ENCODE measurements around the gene C1QTNF7.
A peak's percentile ranks its signal among the peaks of the same experiment; 100 is the strongest.

C1QTNF7 gene

DNA sequence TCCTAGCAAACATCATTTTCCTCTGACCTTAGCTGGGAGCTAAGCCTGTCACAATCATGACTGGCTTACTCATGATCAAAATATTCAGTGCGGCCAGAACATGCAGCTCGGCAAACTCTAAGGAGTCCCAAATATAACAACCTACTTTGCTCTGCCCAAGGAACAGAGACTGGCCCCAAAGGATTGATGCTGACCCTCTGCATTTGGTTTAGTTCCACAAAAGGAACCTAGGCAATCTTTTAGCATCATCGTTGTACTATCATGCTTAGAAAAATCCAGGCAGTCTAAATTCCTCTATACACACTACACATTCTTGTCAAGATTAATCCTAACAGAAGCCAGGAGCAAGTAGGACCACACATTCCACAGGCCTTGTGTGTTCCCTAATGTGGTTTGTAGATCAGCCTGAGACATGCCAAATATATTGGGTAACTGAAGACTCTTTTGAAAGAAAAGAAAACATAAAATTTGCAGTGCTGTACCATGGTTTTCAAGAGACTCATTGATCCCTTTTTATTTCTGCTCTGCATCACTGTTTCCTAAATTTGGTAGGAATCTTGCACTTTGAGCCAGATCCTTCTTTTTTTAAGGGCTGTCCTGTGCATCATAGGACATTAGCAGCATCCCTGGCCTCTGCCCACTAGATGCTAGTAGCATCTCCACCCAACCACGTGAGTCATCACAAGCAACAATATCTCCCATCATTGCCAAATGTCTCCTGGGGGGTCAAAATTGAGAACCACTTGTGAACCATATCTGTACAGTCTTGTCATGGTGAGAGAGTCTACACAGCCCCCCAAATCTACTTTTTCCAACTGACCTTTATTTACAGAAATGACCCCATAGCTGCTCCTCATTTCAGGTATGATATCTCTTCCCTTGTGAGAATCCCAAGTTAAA is 24.3 kb downstream of the C1QTNF7 start:
- Histone ChIP-seq H3K4me3 (ENCODE audit: control insufficient read depth in 1 of 7, extremely low read depth in 1 of 7, insufficient read depth in 4 of 7, low read depth in 2 of 7, low read length in 6 of 7) (no peak overlapping the region), H3K36me3 (ENCODE audit: control insufficient read depth in 4 of 4, insufficient read depth in 4 of 4, low read length in 3 of 4) (no peaks in the 10 kb centered on the region), H3K27ac (ENCODE audit: insufficient read depth in 1 of 2, low read depth in 1 of 2, low read length in 2 of 2, poor library complexity in 1 of 2, severe bottlenecking in 2 of 2) (no peak overlapping the region), H3K9me3 (ENCODE audit: control extremely low read depth in 1 of 5, control insufficient read depth in 4 of 5, insufficient read depth in 2 of 5, low read depth in 1 of 5, low read length in 4 of 5) (no peaks in the 10 kb centered on the region), H3K27me3 (replicated peaks in 2 of 5; ENCODE audit: control insufficient read depth in 4 of 5, insufficient read depth in 5 of 5, low read length in 4 of 5) (no peaks in the 10 kb centered on the region), H3K4me1 (ENCODE audit: control extremely low read depth in 1 of 4, control insufficient read depth in 4 of 4, insufficient read depth in 4 of 4, low read length in 3 of 4) (peaks cover 20 to 26% (median 22%) of the 10 kb centered on the region in 4 experiments)
- 100% methylated on average over 3 of the region's 4 CpGs for WGBS (ENCODE audit: insufficient coverage)
- no peak for DNase-seq
- ChIA-PET CTCF (interaction anchor here (0.5 to 1.1 kb wide), 5 partner anchors 18 to 220 kb away, joined by 3 to 5 read pairs (median 4); partner anchors contain the start of gene CC2D2A), POLR2A (no interaction called here)

DNA sequence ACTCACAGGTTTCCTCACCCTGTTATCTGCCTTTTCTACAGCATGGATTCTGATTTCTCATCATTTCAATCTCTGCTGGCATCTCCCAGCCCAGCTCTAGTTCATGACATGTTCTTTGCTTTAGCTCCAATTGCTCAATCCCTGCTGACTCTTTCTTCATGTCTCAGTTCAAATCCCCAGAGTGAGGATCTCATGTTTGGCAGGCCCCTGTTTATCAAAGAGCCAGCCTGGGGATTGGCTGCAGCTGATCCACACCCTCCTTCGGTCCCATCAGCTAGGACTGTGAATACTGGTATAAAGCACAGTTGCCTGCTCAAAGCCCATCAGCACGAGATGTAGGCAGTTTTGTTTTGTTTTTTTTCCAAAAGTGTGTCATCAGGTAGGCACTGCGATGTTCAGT is 27.5 kb downstream of the C1QTNF7 start:
- no peaks in the 10 kb centered on the region for H3K36me3 ChIP-seq (ENCODE audit: control insufficient read depth in 4 of 4, insufficient read depth in 4 of 4, low read length in 3 of 4)
- no peak overlapping the region for H3K27ac ChIP-seq (ENCODE audit: insufficient read depth in 1 of 2, low read depth in 1 of 2, low read length in 2 of 2, poor library complexity in 1 of 2, severe bottlenecking in 2 of 2)
- peaks cover 23 to 30% (median 26%) of the 10 kb centered on the region in 4 experiments for H3K4me1 ChIP-seq (ENCODE audit: control extremely low read depth in 1 of 4, control insufficient read depth in 4 of 4, insufficient read depth in 4 of 4, low read length in 3 of 4)
- no peaks in the 10 kb centered on the region for H3K27me3 ChIP-seq (replicated peaks in 2 of 5; ENCODE audit: control insufficient read depth in 4 of 5, insufficient read depth in 5 of 5, low read length in 4 of 5)
- no peak for DNase-seq
- no peaks in the 10 kb centered on the region for H3K9me3 ChIP-seq (ENCODE audit: control extremely low read depth in 1 of 5, control insufficient read depth in 4 of 5, insufficient read depth in 2 of 5, low read depth in 1 of 5, low read length in 4 of 5)
- no peak overlapping the region for H3K4me3 ChIP-seq (ENCODE audit: control insufficient read depth in 1 of 7, extremely low read depth in 1 of 7, insufficient read depth in 4 of 7, low read depth in 2 of 7, low read length in 6 of 7)
- CTCF ChIA-PET = interaction anchor here (0.9 to 5.4 kb wide), 4 partner anchors 59 to 224 kb away, joined by 3 to 69 read pairs (median 10); no protein-coding TSS in a partner anchor
- POLR2A ChIA-PET = interaction anchor here (0.6 kb wide), 1 partner anchor 625 kb away, joined by 3 read pairs; no protein-coding TSS in a partner anchor
- 95% methylated on average over 2 of the region's 3 CpGs for WGBS (ENCODE audit: insufficient coverage)

DNA sequence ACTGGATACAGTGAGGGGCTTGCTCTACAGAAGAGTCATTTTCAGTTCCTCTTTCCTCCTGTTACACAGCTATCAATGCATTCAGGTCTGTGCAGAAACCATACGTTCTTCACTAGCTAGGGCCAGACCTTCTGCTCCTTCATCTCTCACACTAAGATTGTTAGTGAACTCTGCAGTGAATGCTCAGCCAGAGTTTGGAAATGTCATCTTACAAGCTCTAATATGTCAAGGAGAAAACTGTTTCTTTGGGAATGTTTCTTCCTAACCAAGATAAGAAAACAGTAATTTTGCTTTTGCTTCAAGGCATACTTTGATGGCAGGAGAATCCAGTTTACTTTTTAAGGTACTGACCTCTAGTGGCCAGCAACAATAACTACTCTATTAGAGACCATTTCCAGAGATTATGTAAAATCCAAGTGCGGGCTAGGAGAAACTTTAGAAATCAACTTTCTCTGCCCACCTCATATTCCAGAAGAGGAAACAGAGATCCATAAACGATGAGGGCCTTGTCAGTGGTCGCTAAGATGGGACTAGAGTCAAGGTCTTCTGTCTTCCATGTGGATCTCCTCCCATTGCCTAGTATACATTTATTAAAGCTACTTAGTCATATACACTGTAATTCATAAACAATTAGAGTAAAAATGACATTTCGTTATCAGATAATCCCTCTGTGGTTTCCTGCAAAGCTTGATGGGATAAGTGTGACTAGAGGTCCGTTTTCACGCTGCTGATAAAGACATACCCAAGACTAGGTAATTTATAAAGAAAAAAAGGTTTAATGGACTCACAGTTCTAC is 29.8 kb downstream of the C1QTNF7 start:
- ChIA-PET CTCF (interaction anchor here (0.6 to 5.4 kb wide), 38 partner anchors 10 to 341 kb away, joined by 3 to 69 read pairs (median 4); partner anchors contain the start of genes C1QTNF7 and CC2D2A), POLR2A (no interaction called here)
- Histone ChIP-seq H3K27me3 (replicated peaks in 2 of 5; ENCODE audit: control insufficient read depth in 4 of 5, insufficient read depth in 5 of 5, low read length in 4 of 5) (no peaks in the 10 kb centered on the region), H3K4me3 (ENCODE audit: control insufficient read depth in 1 of 7, extremely low read depth in 1 of 7, insufficient read depth in 4 of 7, low read depth in 2 of 7, low read length in 6 of 7) (peak overlapping the region in 4 of 7 experiments; percentile 25 to 67 (median 46)), H3K27ac (ENCODE audit: insufficient read depth in 1 of 2, low read depth in 1 of 2, low read length in 2 of 2, poor library complexity in 1 of 2, severe bottlenecking in 2 of 2) (no peak overlapping the region), H3K9me3 (ENCODE audit: control extremely low read depth in 1 of 5, control insufficient read depth in 4 of 5, insufficient read depth in 2 of 5, low read depth in 1 of 5, low read length in 4 of 5) (no peaks in the 10 kb centered on the region), H3K36me3 (ENCODE audit: control insufficient read depth in 4 of 4, insufficient read depth in 4 of 4, low read length in 3 of 4) (no peaks in the 10 kb centered on the region), H3K4me1 (ENCODE audit: control extremely low read depth in 1 of 4, control insufficient read depth in 4 of 4, insufficient read depth in 4 of 4, low read length in 3 of 4) (peaks cover 9 to 12% (median 11%) of the 10 kb centered on the region in 4 experiments)
- DNase-seq = peak; percentile 63 to 82 (median 78)
- WGBS (ENCODE audit: insufficient coverage) = 10% methylated on average over 2 of the region's 7 CpGs

DNA sequence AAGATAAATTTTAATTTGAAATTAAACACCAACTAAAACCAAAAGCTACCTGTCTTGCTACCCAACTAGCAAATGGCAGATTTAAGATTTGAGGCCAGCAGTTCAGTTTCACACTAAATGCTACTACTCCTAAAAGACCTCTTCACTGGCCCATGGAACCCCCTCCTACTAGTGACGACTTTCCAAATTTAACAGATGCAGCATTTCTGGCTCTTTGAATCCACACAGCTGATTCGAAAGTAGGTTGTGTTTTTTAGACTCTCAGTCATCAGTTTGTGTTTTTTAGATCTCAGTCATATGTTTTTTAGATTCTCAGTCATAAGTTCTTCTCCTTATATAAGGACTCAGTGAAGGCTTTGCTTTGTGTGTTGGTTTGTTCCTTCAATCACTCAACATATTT is 30.8 kb downstream of the C1QTNF7 start:
- Histone ChIP-seq H3K4me3 (ENCODE audit: control insufficient read depth in 1 of 7, extremely low read depth in 1 of 7, insufficient read depth in 4 of 7, low read depth in 2 of 7, low read length in 6 of 7) (no peak overlapping the region), H3K27ac (ENCODE audit: insufficient read depth in 1 of 2, low read depth in 1 of 2, low read length in 2 of 2, poor library complexity in 1 of 2, severe bottlenecking in 2 of 2) (no peak overlapping the region), H3K27me3 (replicated peaks in 2 of 5; ENCODE audit: control insufficient read depth in 4 of 5, insufficient read depth in 5 of 5, low read length in 4 of 5) (no peaks in the 10 kb centered on the region), H3K9me3 (ENCODE audit: control extremely low read depth in 1 of 5, control insufficient read depth in 4 of 5, insufficient read depth in 2 of 5, low read depth in 1 of 5, low read length in 4 of 5) (no peaks in the 10 kb centered on the region), H3K4me1 (ENCODE audit: control extremely low read depth in 1 of 4, control insufficient read depth in 4 of 4, insufficient read depth in 4 of 4, low read length in 3 of 4) (peaks cover 9 to 12% (median 11%) of the 10 kb centered on the region in 4 experiments), H3K36me3 (ENCODE audit: control insufficient read depth in 4 of 4, insufficient read depth in 4 of 4, low read length in 3 of 4) (no peaks in the 10 kb centered on the region)
- DNase-seq = no peak
- POLR2A ChIA-PET = no interaction called here
- CTCF ChIA-PET = interaction anchor here (0.6 to 5.4 kb wide), 14 partner anchors 12 to 231 kb away, joined by 3 to 69 read pairs (median 6); partner anchors contain the start of gene CC2D2A
- no CpG with 5 or more reads among the region's 2 CpGs for WGBS (ENCODE audit: insufficient coverage)

DNA sequence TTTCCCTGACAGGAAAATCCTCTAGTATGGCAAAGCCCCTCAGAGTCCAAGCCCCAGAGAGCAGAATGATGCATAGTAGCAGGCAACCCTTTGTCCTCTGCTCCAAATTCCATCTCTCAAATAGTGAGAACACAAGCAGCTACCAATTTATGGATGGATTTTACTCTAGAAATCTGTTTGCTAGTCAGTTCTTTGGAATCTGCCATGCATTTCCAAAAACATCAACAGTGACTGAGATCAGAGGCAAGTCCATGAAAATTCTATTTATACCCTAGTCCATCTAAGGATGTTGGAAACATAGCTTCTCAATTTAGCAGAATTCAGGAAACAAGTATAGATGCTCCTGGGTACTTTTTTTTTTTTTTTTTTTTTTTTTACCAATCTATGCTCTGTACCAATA is 31.9 kb downstream of the C1QTNF7 start:
- no peak overlapping the region for H3K4me3 ChIP-seq (ENCODE audit: control insufficient read depth in 1 of 7, extremely low read depth in 1 of 7, insufficient read depth in 4 of 7, low read depth in 2 of 7, low read length in 6 of 7)
- POLR2A ChIA-PET = no interaction called here
- no peaks in the 10 kb centered on the region for H3K27me3 ChIP-seq (replicated peaks in 2 of 5; ENCODE audit: control insufficient read depth in 4 of 5, insufficient read depth in 5 of 5, low read length in 4 of 5)
- H3K4me1 ChIP-seq (ENCODE audit: control extremely low read depth in 1 of 4, control insufficient read depth in 4 of 4, insufficient read depth in 4 of 4, low read length in 3 of 4) = peaks cover 9 to 12% (median 11%) of the 10 kb centered on the region in 4 experiments
- no peaks in the 10 kb centered on the region for H3K9me3 ChIP-seq (ENCODE audit: control extremely low read depth in 1 of 5, control insufficient read depth in 4 of 5, insufficient read depth in 2 of 5, low read depth in 1 of 5, low read length in 4 of 5)
- H3K27ac ChIP-seq (ENCODE audit: insufficient read depth in 1 of 2, low read depth in 1 of 2, low read length in 2 of 2, poor library complexity in 1 of 2, severe bottlenecking in 2 of 2) = no peak overlapping the region
- CTCF ChIA-PET = interaction anchor here (0.7 to 5.4 kb wide), 5 partner anchors 11 to 230 kb away, joined by 3 to 69 read pairs (median 4); no protein-coding TSS in a partner anchor
- DNase-seq = no peak
- H3K36me3 ChIP-seq (ENCODE audit: control insufficient read depth in 4 of 4, insufficient read depth in 4 of 4, low read length in 3 of 4) = no peaks in the 10 kb centered on the region

DNA sequence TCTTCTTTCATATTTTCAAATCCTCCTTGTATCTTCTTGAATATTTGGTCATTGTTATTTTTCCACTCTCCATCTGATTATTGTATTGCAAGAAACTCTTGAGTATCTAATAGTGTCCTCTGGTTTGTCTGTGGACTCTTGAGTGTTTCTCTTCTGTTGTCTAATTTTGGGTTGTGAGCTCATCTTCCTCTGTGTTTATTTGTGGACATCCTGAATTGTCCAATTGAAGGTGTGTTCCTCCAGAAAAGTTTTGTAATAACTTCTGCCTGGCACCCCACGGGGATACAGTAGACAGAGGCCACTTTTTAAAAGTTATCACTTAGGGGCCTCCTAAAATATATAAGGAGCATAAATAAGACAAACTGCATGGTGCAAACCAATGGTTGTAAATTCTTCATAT is 38.8 kb downstream of the C1QTNF7 start:
- no CpG with 5 or more reads among the region's 1 CpG for WGBS (ENCODE audit: insufficient coverage)
- Histone ChIP-seq H3K27me3 (replicated peaks in 2 of 5; ENCODE audit: control insufficient read depth in 4 of 5, insufficient read depth in 5 of 5, low read length in 4 of 5) (no peaks in the 10 kb centered on the region), H3K9me3 (ENCODE audit: control extremely low read depth in 1 of 5, control insufficient read depth in 4 of 5, insufficient read depth in 2 of 5, low read depth in 1 of 5, low read length in 4 of 5) (no peaks in the 10 kb centered on the region), H3K27ac (ENCODE audit: insufficient read depth in 1 of 2, low read depth in 1 of 2, low read length in 2 of 2, poor library complexity in 1 of 2, severe bottlenecking in 2 of 2) (no peak overlapping the region), H3K36me3 (ENCODE audit: control insufficient read depth in 4 of 4, insufficient read depth in 4 of 4, low read length in 3 of 4) (no peaks in the 10 kb centered on the region), H3K4me1 (ENCODE audit: control extremely low read depth in 1 of 4, control insufficient read depth in 4 of 4, insufficient read depth in 4 of 4, low read length in 3 of 4) (peaks cover 5 to 11% (median 8%) of the 10 kb centered on the region in 4 experiments), H3K4me3 (ENCODE audit: control insufficient read depth in 1 of 7, extremely low read depth in 1 of 7, insufficient read depth in 4 of 7, low read depth in 2 of 7, low read length in 6 of 7) (no peak overlapping the region)
- CTCF ChIA-PET = interaction anchor here (1.5 kb wide), 1 partner anchor 235 kb away, joined by 3 read pairs; no protein-coding TSS in a partner anchor
- DNase-seq = no peak
- POLR2A ChIA-PET = no interaction called here

Measured in common myeloid progenitor, CD34-positive (primary cell).